ENCODE measurements around the gene GALNT17.

DNA sequence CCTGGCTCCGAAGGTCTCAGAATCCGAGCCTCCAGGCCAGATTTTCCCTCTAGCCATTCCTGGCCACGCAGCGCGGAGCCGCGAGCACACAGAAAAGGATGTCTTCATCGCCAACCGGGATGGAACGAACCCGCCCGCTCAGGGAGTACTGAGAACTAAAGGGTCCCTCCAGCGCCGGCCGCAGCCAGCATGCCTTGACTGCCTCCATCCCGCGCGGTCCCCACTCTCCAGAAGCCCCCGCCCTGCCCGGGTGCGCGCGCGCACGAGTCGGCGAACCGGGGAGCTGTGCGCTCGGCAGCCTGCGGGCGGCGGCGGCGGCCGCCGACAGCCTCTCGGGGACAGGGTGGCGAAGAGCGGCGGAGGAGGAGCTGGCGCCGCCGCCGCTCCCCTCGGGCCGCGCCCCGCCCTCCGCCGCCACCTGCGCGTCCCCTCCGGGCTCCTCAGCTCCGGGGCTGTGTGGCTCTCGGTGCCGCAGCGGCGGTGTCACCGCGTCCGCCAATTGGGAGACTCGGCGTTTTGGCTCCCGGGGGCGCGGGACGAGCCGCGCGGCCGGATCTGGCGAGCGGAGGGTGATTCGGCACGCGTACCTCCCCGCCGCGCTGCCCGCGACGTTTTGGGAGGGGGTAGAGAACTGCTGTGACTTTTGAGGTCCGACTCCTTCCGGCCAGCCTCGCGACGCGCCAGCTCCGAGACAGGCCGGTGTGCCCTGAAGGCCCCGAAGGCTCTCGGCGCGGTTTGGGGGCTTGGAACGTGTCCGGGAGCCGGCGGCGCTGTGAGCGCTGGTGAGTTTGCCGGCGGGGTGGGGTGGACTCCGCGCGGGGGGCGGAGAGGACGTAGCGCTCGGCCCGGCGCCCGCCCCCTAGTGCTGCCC, 453 bp upstream of the GALNT17 start:
- TF ChIP-seq CTCF (IDR thresholded peaks at IDR 0.05; ENCODE audit: poor library complexity, severe bottlenecking) (peak; percentile 73), POLR2AphosphoS5 (IDR thresholded peaks at IDR 0.05) (peak; percentile 10), EP300 (conservative IDR thresholded peaks at IDR 0.05; ENCODE audit: poor library complexity, severe bottlenecking) (peak; percentile 13), EZH2 (IDR thresholded peaks at IDR 0.05; ENCODE audit: borderline replicate concordance, insufficient read depth, low read length, poor library complexity, severe bottlenecking) (no peak), MXI1 (conservative IDR thresholded peaks at IDR 0.05; ENCODE audit: poor library complexity, severe bottlenecking) (peak; percentile 74), SMC3 (conservative IDR thresholded peaks at IDR 0.05; ENCODE audit: poor library complexity) (peak; percentile 76), RAD21 (conservative IDR thresholded peaks at IDR 0.05) (peak; percentile 75)
- TF ChIP-seq, protein P1, sequence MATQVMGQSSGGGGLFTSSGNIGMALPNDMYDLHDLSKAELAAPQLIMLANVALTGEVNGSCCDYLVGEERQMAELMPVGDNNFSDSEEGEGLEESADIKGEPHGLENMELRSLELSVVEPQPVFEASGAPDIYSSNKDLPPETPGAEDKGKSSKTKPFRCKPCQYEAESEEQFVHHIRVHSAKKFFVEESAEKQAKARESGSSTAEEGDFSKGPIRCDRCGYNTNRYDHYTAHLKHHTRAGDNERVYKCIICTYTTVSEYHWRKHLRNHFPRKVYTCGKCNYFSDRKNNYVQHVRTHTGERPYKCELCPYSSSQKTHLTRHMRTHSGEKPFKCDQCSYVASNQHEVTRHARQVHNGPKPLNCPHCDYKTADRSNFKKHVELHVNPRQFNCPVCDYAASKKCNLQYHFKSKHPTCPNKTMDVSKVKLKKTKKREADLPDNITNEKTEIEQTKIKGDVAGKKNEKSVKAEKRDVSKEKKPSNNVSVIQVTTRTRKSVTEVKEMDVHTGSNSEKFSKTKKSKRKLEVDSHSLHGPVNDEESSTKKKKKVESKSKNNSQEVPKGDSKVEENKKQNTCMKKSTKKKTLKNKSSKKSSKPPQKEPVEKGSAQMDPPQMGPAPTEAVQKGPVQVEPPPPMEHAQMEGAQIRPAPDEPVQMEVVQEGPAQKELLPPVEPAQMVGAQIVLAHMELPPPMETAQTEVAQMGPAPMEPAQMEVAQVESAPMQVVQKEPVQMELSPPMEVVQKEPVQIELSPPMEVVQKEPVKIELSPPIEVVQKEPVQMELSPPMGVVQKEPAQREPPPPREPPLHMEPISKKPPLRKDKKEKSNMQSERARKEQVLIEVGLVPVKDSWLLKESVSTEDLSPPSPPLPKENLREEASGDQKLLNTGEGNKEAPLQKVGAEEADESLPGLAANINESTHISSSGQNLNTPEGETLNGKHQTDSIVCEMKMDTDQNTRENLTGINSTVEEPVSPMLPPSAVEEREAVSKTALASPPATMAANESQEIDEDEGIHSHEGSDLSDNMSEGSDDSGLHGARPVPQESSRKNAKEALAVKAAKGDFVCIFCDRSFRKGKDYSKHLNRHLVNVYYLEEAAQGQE (IDR thresholded peaks at IDR 0.05; ENCODE audit: borderline replicate concordance) = peak; percentile 46

Data from neural cell (in vitro differentiated cells).